ENCODE measurements around the gene PDCL3. TPM values are rescaled to one million over a fixed set of nuclear protein-coding genes. Genes with fewer than 3 reads are reported as not detected.

PDCL3 gene
- total RNA-seq, 2 donors from 2014 or later, result 19.6 to 20.5 TPM

GRCh38 chr2:100625717-100626116 is 62.9 kb downstream of the PDCL3 start:
- intact Hi-C loops (cut with DNase I, micrococcal nuclease), result no loop called here
- no peak for DNase-seq
- no peak for ATAC-seq

Other genes starting within 250 kb of the PDCL3 start
- 1 to 10 TPM in 1 of 2 donors, under 1 TPM in 1; 0.21 to 1.6 TPM for gene LONRF2, start 240.5 kb upstream of the PDCL3 start, total RNA-seq
- gene CHST10, start 145.3 kb upstream of the PDCL3 start, total RNA-seq, result 1 to 10 TPM in 1 of 2 donors, under 1 TPM in 1; 0.84 to 1.1 TPM
- gene NMS, start 92.5 kb upstream of the PDCL3 start, total RNA-seq, result not detected